Tongue (tissue), 2 donors: ENCODE measurements around the gene SESN2. TPM values are rescaled to one million over a fixed set of nuclear protein-coding genes. Genes with fewer than 3 reads are reported as not detected.
"Not testable (repeated sequence)": the region's sequence is repeated elsewhere in the genome, so short reads cannot be mapped to it uniquely, and the experiment has no call there.

Source experiments
- DNase-seq: peaks from one replicate; pipeline ENCODE4 v3.0.0-alpha.2; 2015
- total RNA-seq: library from RNA; depleted of rRNA; stranded (reverse); fragments of >200 nt; gene quantifications from one replicate; pipeline ENCODE4 v1.2.3, GENCODE V29; 2014

The SESN2 gene
- total RNA-seq, 1 donor from 2014 or later: 2.7 TPM

DNA sequence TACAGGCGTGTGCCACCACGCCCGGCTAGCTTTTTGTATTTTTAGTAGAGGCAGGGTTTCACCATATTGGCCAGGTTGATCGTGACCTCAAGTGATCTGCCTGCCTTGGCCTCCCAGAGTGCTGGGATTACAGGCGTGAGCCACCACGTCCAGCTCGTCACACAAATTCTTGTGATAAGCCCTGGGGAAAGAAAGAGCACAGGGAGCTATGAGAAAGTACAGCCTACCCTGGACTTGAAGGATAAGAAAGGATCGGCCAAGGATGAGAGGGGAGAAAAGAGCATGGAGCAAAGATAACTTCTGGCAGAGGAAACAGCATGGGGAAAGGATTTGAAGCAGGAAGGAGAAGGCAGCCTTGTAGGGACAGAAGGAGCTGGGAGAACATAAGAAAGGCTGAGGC lies 29.2 kb downstream of the SESN2 start:
- DNase-seq: no peak

DNA sequence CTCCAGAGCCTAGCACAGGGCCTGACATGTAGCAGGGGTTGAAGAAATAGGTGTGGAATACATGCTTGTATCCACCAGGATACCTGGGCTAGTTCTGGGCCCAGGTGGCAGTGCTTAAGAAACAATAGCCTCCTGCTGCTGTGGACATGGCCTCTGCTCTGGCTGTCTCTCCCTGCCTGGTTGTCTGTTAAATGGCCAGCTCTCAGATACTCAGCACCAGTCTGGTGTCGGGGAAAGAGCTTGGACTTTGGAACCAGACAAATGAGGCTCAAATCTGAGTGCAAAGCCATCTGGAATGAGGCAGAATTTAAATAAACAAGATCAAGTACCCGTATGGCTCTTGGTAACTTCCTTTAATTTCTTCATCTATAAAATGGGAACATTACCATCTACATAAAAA lies 31.5 kb downstream of the SESN2 start:
- no peak for DNase-seq

DNA sequence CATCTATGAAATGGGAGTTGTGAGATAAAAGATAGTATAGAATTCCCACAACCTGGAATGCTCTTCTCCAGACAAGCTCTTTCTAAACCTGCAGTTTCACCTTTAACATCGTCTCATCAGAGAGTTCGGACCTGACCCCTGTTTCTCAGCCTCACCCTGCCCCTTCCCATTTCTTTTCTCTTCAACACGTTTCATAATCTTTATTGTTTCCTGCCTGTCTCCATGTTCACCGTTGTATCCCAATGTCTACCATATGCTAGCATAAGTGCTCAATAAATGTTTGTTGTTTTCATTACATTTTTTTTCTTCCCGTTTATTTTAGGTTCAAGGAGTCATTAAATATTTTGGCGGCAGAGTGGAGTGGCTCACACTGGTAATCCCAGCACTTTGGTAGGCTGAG lies 32.4 kb downstream of the SESN2 start:
- DNase-seq: no peak

DNA sequence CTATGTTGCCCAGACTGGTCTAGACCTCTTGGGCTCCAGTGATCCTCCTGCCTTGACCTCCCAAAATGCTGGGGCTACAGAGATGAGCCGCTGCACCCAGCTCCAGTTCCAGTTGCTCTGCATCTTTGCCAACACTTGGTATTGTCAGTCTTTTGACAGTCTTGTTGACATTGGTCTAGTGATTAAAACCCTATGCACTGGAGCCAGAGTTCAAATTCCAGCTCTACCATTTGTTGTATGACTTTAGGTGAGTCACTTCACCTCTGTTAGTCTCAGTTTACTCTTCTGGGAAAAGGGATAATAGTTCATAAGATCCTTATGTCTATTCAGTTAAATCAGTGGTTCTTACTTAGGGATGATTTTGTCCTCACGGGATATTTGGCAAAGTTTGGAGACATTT lies 36.6 kb downstream of the SESN2 start:
- DNase-seq: no peak

DNA sequence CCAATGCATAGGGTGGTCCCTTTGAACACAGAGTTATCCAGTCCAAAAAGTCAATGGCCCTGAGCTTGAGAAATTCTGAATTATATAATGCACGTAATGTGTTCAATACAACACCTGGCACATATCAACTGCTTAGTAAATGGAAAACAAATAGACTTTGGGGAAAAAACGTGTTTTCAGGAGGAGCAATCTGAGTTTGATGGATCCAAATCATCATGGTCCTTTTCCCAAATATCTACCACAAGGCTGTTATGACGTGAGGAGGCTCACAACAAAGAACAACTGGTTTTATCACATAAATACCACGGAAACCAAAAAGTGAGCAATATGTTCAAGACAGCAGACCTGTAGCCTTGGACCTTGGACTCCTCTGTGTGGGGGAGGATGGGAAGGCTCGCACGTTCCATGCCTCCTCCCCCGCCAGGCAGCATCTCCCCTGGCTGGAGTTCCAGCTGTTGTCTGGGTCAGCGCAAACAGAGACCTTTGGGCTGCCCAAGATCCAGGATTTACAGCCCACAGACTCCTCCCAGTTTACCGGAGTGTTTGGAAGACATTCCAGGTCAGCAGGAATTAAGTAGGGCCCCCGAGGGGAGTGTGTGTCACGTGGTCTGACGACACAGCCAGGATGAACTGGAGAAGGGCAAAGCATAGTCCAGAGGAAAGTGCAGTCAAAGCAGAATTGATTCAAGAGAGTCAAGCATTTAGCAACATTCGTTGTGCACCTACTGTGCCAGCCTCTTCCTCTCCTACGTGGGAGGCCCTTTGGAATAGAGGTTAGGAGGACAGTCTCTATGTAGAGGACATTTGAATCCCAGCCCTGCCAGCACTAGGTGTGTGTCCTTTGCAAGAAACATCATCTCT lies 37.3 kb downstream of the SESN2 start:
- DNase-seq: peak; percentile 26

DNA sequence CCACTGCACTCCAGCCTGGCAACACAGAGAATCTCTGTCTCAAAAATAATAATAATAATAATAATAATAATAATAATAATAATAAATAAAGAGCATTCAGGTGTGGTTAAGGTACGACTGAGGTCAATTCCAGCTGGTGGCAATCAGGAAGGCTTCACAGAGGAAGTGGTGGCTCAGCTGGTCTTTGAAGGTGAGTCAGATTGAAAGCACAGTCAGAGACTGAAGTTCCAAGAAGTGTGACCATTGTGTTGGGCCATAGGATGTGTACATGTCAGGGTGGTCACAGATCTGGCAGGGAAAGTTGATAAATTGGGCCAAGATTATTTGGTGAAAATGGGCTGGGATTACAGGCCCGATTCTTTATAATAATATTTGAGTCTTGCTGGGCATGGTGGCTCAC lies 38.5 kb downstream of the SESN2 start:
- no peak for DNase-seq

DNA sequence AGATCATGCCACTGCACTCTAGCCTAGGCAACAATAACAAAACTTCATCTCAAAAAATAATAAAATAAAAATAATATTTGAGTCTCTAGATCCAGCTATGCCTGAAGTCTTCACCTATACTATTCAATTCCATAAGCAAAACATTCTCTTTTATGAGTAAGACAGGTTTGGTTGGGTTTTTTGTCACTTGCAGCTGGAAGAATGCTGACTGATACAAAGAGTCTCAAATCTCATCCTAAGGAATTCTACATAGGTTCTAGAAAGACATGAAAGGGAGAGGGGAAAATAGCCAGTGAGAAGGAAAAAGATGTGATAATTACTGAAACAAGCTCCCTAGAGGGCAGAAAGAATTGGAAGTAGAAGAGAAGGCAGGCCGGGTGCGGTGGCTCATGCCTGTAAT lies 39.1 kb downstream of the SESN2 start:
- DNase-seq: no peak

DNA sequence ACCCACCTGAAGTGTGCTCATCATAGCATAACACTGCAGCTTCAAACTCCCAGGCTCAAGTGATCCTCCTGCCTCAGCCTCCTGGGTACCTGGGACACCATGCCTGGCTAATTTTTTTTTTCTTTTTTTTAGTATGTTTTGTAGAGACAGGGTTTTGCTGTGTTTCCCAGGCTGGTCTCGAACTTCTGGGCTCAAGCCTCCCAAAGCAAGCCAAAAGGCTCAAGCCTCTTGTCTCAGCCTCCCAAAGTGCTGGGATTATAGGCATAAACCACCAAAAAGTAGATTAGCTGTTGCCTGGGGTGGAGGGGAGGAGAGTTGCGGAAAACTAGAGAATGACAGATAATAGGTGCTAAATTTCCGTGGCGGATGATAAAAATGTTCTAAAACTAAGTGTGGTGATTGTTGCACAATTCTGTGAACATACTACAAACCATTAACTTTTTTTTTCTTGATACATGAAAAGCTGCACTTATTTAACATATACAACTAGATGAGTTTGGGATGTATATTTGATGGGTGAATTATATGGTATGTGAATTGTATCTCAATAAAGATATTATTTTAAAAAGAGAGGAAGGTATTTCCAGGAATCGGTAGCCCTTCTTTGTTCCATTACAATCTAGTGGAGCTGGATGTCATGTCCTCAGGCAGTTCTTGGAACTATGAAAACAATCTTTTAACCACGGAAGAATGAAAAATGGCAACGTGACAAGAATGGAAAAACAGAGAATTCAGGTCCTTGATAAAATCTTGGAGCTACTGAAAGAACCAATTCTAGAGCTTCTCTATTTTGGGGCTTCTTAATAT lies 42.3 kb downstream of the SESN2 start:
- DNase-seq: no peak

DNA sequence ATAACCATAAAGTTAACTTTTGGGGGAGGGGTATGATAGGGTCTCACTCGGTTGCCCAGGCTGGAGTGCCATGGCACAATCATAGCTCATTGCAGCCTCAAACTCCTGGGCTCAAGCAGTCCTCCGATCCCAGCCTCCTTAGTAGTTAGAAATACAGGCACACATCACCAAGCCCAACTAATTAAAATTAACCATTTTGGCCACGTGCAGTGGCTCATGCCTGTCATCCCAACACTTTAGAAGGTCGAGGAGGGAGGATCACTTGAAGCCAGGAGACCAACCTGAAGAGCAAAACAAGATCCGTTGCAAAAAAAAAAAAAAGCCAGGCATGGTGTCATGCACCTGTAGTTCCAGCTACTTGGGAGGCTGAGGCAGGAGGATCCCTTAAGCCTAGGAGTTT lies 42.9 kb downstream of the SESN2 start:
- DNase-seq: no peak

DNA sequence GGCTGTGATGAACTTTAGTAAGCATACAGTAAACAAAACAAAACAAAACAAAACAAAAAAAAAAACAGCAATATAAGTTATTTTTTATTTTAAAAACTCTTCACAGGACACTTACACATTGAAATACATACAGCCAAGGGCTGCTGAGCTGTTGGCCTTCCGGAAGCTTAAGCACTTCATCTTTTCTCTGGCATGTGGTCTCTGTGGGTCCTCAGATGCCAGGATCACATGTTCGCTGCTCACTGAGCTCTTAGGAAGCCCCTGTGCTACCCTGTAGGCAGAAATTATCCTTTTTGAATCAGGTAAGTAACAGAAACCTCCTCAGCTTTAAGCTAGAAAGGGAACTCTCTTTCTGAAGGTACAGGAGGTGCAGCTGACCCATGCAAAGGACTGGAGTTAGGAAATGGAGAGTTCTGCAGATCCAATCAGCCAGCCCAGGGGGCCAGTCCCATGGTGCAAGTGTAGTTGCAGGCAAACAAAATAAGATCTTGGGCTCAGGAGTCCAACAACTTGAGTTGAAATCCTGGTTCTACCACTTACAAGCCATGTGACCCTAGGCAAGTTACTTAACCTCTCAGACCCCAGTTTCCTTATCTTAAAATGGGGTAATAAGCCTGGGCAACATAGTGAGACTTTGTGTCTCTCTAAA lies 47.1 kb downstream of the SESN2 start:
- no peak for DNase-seq

DNA sequence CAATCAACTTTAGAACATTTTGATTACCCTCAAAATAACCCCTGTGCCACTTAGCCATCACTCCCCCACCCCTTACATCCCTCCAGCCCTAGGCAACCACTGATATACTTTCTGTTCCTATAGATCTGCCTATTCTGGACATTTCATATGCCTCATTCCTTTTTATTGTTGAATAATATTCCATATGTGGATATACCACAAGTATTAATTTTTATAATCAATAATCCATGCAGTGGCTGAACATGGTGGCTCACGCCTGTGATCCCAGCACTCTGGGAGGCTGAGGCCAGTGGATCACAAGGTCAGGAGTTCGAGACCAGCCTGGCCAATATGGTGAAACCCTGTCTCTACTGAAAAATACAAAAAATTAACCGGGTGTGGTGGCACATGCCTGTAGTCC lies 49.4 kb downstream of the SESN2 start:
- no peak for DNase-seq

DNA sequence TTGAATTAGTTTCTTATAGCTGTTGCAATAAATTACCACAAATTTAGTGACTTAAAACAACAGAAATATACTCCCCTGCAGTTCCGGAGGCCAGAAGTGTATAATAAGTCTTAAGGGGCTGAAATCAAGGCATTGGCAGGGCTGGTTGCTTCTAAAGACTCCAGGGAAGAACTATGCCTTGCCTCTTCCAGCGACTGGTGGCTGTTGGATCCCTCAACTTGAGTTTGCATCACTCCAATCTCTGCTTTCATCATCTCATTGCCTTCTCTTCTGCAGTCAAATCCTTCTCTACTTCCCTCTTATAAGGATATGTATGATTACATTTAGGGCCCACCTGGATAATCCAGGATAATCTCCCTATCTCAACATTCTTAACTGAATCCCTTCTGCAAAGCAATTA lies 50.4 kb downstream of the SESN2 start:
- DNase-seq: no peak

DNA sequence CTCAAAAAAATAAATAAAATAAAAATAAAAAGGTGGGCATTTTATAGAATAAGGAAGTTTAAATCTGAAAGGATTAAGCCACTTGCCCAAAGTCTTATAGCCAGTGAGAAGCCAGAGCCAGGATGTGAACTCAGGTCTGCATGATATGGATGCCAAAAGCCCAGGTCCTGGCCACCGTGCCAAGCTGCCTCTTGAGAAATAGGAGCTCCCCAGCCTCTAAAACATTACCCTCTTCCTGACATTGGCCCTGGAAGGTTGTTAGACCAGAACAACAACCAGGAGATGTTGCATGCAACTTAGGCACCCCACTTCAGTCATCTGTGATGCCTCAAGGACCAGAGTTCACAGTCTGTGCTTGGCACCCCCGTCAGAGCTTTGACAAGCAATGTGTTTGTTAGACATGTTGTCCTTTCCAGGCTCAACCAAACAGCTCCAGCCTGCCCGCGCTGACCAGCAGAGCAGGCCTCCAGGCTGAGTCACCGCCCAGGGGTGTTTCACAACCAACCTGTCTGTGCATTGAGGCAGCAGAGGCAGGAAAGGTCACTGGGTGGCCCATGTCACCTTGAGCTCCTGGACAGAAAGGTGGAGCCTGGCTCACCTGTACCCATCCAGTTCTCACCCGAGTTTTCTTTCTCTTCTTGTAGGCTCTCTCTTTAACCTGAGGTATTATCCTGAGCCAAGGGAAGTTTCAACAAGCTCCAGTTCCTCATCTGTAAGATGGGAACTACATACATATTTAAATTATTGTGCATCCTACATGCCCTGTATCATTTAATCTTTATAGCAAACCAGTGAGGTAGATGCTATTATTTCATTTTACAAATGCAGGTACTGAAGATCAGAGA lies 54.6 kb downstream of the SESN2 start:
- DNase-seq: no peak

DNA sequence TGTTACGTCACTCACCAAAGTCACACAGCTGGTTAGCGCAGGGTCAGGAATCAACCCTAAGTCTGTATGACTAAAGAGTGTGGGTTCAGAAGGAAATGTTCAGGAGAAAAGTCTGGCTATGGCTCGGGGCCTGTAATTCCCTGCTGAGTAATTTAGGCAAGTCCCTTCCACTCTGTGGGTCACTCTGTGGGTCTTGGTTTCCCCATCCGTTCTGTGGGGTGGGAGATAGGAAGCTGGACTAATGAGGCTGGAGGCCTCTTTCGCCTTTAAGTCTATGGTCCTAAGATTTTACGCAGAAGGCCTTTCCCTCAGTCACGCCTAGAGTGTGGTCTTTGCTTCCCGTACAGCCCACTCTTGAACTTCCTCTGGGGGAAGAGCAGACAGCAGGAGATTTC lies 55.2 kb downstream of the SESN2 start:
- no peak for DNase-seq

DNA sequence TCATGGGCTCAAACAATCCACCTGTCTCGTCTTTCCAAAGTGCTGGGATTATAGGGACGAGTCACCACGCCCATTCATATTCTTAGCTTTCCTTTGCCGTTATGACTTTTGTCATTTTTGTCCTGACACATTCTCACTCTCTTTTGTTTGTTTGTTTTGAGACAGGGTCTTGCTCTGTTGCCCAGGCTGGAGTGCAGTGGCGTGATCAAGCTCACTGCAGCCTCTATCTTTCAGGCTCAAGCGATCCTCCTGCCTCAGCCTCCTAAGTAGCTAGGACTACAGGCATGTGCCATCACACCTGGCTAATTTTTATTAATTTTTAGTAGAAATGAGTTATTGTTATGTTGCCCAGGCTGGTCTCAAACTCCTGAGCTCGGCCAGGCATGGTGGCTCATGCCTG lies 57.7 kb downstream of the SESN2 start:
- no peak for DNase-seq

DNA sequence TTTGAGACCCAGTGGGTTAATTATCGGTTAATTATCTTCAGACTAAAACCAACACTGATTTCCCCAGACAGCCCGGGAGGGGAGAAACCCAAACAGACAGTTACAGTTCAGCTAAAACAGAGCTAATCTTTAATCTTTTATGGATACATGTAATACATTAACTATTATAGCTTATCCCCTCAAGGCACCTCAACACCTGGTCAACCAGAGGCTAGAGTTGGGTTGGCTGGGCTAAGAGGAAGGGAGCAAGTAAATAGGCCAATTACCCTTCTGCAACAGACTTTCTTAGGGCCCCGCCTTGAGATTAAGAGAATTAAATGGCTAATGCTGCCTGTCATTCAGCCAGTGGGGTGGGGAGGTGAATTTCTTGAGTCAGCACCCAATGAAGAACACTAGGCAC lies 62.9 kb downstream of the SESN2 start:
- no peak for DNase-seq

DNA sequence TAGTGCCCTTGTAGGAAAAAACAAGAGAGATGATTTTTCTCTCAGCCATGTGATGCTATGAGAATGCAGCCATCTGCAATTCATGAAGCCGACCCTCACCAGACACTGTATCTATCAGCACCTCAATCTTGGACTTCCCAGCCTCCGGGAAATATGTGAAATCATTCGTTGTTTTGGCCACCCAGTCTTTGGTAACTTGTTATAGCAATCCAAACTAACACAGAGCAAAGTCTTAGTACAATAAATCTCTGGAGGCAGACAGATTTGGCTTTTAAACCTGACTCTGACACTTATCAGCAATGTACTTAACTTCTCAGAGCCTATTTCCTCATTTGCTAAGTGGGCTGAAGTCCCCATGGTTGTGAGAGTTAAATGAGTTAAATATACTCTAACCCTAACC lies 64.4 kb downstream of the SESN2 start:
- DNase-seq: no peak

DNA sequence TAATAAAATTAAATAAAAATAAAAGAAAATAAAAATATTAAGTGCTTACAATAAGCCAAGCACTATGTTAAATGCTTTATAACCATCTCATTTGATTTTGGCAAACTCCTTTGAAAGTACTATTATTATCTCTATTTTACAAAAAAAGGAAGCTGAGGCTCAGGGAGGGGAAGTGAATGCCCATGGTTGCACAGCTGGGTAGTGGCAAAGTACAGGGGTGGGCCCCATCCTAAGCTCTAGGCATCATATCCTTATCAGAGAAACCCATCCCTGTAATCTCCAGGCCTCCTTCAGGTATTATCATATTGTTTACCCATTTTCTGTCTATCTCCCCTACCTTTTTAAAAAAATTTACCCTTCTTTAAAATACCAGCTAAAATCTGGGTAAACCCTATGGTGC lies 67.2 kb downstream of the SESN2 start:
- no peak for DNase-seq

DNA sequence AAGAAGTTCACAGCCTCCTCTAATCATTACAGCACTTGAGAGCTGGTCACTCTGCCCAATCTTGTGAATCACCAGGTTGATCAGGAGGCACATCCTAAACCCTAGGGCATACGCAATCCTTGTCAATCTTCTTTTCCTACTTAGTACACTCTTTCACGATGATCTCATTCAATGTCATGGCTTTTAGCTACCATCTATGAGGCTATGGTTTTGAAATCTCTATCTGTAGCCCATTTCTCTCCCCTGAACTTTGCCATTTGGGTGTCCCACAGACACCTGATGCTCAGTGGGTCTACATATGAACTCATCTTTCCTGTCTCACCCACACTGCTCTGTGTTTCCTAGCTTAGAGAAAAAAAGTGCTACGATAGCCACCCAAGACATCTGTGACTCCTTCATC lies 67.7 kb downstream of the SESN2 start:
- DNase-seq: no peak

DNA sequence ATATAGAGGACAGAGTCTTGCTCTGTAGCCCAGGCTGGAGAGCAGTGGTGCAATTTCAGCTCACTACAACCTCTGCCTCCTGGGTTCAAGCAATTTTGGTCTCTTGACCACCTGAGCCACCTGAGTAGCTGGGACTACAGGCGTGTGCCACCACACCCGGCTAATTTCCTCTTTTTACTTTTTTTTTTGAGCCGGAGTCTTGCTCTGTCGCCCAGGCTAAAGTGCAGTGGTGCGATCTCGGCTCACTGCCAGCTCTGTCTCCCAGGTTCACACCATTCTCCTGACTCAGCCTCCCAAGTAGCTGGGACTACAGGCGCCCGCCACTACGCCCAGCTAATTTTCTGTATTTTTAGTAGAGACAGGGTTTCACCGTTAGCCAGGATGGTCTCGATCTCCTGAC lies 68.1 kb downstream of the SESN2 start:
- DNase-seq: not testable (repeated sequence)

DNA sequence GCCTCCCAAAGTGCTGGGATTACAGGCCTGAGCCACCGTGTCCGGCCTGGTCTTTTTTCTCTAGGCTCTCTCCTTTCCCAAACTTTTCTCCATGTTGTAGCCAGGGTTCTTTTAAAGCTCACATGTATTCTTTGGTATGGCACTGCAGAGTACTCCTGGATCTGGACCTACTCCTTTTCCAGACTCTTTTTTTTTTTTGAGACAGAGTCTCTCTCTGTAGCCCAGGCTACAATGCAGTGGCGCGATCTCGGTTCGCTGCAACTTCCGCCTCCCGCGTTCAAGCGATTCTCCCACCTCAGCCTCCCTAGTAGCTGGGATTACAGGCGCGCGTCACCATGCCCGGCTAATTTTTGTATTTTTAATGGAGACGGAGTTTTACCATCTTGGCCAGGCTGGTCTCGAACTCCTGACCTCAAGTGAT lies 68.9 kb downstream of the SESN2 start:
- DNase-seq: no peak
